ENCODE results near the gene LSM4.

GRCh38 chr19:18306209-18306887 lies 16.5 kb downstream of the LSM4 start:
- no peak for TF ChIP-seq CTCF (conservative IDR thresholded peaks at IDR 0.05 in 1 of 2, IDR thresholded peaks at IDR 0.05 in 1 of 2; ENCODE audit: low read depth in 1 of 2, low read length in 2 of 2)
- TF ChIP-seq EZH2 (IDR thresholded peaks at IDR 0.05; ENCODE audit: low read length, missing control alignments) = no peak

Measured in fibroblast of lung (primary cell).